ENCODE results near the gene ETFB. TPM values are rescaled to one million over a fixed set of nuclear protein-coding genes. Genes with fewer than 3 reads are reported as not detected.

ETFB gene
- total and polyA plus RNA-seq, 9 of the 15 experiments (the other 6 are each of a cell fraction or from before 2014, with no cell fraction given), result 18.1 to 143 (median 96.1) TPM

GRCh38 chr19:51396175-51396574 lies 30.0 kb upstream of the ETFB start:
- in situ Hi-C loops (cut with MboI) (no loop called here), intact Hi-C loops (cut with micrococcal nuclease) (no loop called here)
- BruUV-seq (replicated peaks), result no TSS peak
- ChIA-PET CTCF (ENCODE audit: low intra/inter-chr PET ratio) (interaction anchor here (0.6 kb wide), 1 partner anchor 11 kb away, joined by 3 read pairs; no protein-coding TSS in a partner anchor), POLR2A (interaction anchor here (0.7 to 2.9 kb wide), 2 partner anchors 12 to 261 kb away, joined by 4 to 14 read pairs; no protein-coding TSS in a partner anchor)
- Histone ChIP-seq H3K79me2 (ENCODE audit: control insufficient read depth, insufficient read depth, low read length) (peaks cover 18% of the 10 kb centered on the region; the same call in 2 of the 3 replicates), H3K9me3 (replicated peaks; ENCODE audit: control insufficient read depth, insufficient read depth, low read depth, low read length) (no peaks in the 10 kb centered on the region), H3K36me3 (ENCODE audit: control insufficient read depth, insufficient read depth, low read length) (no peaks in the 10 kb centered on the region), H3K9ac (ENCODE audit: insufficient read depth in 1 of 2, low read depth in 2 of 2, low read length in 2 of 2) (0 out of 4 replicates have a peak overlapping the region, but pooled peaks of 1 of the 2 experiments have one; percentile 18), H4K20me1 (replicated peaks; ENCODE audit: control insufficient read depth, insufficient read depth, low read length) (no peaks in the 10 kb centered on the region), H2AFZ (ENCODE audit: low read depth, low read length) (no peak overlapping the region), H3K4me1 (replicated peaks in 1 of 2; ENCODE audit: control insufficient read depth in 2 of 2, insufficient read depth in 2 of 2, low read length in 2 of 2) (peaks cover 14 to 25% of the 10 kb centered on the region in 2 experiments; a peak in 4 of 5 replicates), H3K4me3 (no peak overlapping the region), H3K9me1 (ENCODE audit: control insufficient read depth, insufficient read depth, low read length) (no peaks in the 10 kb centered on the region), H3K27ac (ENCODE audit: extremely low read depth, low read depth, low read length) (peak overlapping the region; percentile 29; the same call in 2 of the 3 replicates), H3K27me3 (ENCODE audit: control insufficient read depth in 2 of 2, insufficient read depth in 2 of 2, low read length in 2 of 2) (no peaks in the 10 kb centered on the region), H3K4me2 (ENCODE audit: insufficient read depth, low read length) (no peak overlapping the region)
- FAIRE-seq, result no peak
- DNase-seq (ENCODE audit: extremely low read depth in 1 of 4, low spot score in 3 of 4), result no peak
- TF ChIP-seq TEAD1 (CRISPR knock-in tag; IDR thresholded peaks at IDR 0.05) (no peak), PRDM10 (IDR thresholded peaks at IDR 0.05; ENCODE audit: partially characterized antibody) (peak; percentile 50), SMARCE1 (IDR thresholded peaks at IDR 0.05) (no peak), HLTF (IDR thresholded peaks at IDR 0.05) (0 out of 2 replicates have a peak, but pooled peaks have one; percentile 27), HMBOX1 (IDR thresholded peaks at IDR 0.05) (peak; percentile 58; the same call in 1 of the 2 replicates)
- WGBS (ENCODE audit: insufficient coverage, low coverage, missing lambda C conversion rate), result 87% methylated on average over 2 of the region's 2 CpGs
- ATAC-seq, result no peak

Measured in K562 (cell line).